Spleen (tissue), 7 donors: Measurements from ENCODE around the gene MAD2L1BP.

Source experiments
- CTCF ChIP-seq, 11 experiments: fragments of 200-600 bp in 7 of 11; fragments of 450-650 bp in 4 of 11; sonication (generic) in 4 of 11; IDR thresholded peaks in 8 of 11; conservative IDR thresholded peaks in 3 of 11; 1 replicate in 7 of 11; 2 replicates in 4 of 11; pipeline versions ENCODE4 v1.4.0 to v1.8.0; 2016 to 2021; ENCODE audit warnings: antibody characterized with exemption in 11 of 11, inconsistent platforms in 4 of 11, mild to moderate bottlenecking in 1 of 11
- POLR2A ChIP-seq, 3 donors: fragments of 450-650 bp; IDR thresholded peaks; one replicate each; pipeline ENCODE4 v1.5.1; 2017; ENCODE audit warnings: antibody characterized with exemption in 3 of 3, mild to moderate bottlenecking in 1 of 3
- donor health status: DM: no; HTN: no; CAD: no; lungs with moderate emphysema.
- donor health status: DM: no; HTN: no; CAD: no.
- donor health status: DM: no; HTN: no; CAD: no.

- TF ChIP-seq CTCF (IDR thresholded peaks at IDR 0.05 in 8 of 11, conservative IDR thresholded peaks at IDR 0.05 in 3 of 11) (no peak), POLR2A (IDR thresholded peaks at IDR 0.05) (no peak)
Observed at GRCh38 chr6:43634702-43635303, 837 bp upstream of the MAD2L1BP start.
